ENCODE data around the gene SEC24D. TPM values are rescaled to one million over a fixed set of nuclear protein-coding genes. Genes with fewer than 3 reads are reported as not detected.
"Not testable (repeated sequence)": the region's sequence is repeated elsewhere in the genome, so short reads cannot be mapped to it uniquely, and the experiment has no call there.

The SEC24D gene
- total and polyA plus RNA-seq, 3 experiments from 2014 or later: 22.7 to 24.3 (median 23.8) TPM

GRCh38 chr4:118783887-118784286, 52.0 kb downstream of the SEC24D start:
- Histone ChIP-seq H3K4me1 (ENCODE audit: insufficient read depth, low read length) (no peaks in the 10 kb centered on the region), H3K4me3 (ENCODE audit: low read length) (no peak overlapping the region), H3K27ac (ENCODE audit: low read depth, low read length) (no peak overlapping the region), H3K9me3 (ENCODE audit: low read length) (no peaks in the 10 kb centered on the region), H3K27me3 (ENCODE audit: insufficient read depth, low read length, poor library complexity, severe bottlenecking) (no peaks in the 10 kb centered on the region), H3K36me3 (ENCODE audit: insufficient read depth, low read length) (peaks cover 2% of the 10 kb centered on the region)
- ChIA-PET POLR2A (no interaction called here), CTCF (no interaction called here)
- Mint-ChIP-seq H3K27ac (no peak overlapping the region), H3K9me3 (no peaks in the 10 kb centered on the region), H3K4me1 (no peaks in the 10 kb centered on the region), H3K27me3 (no peaks in the 10 kb centered on the region), H3K36me3 (peaks cover 7 to 29% (median 10%) of the 10 kb centered on the region in 3 donors), H3K4me3 (no peak overlapping the region)
- DNase-seq: no peak

- H3K27ac Mint-ChIP-seq; H3K4me1 ChIP-seq (ENCODE audit: insufficient read depth, low read length); CTCF ChIA-PET; H3K27me3 ChIP-seq (ENCODE audit: insufficient read depth, low read length, poor library complexity, severe bottlenecking); H3K9me3 Mint-ChIP-seq; H3K4me1 Mint-ChIP-seq; H3K4me3 Mint-ChIP-seq; POLR2A ChIA-PET; H3K27me3 Mint-ChIP-seq; H3K27ac ChIP-seq (ENCODE audit: low read depth, low read length); H3K36me3 ChIP-seq (ENCODE audit: insufficient read depth, low read length); DNase-seq; H3K9me3 ChIP-seq (ENCODE audit: low read length); H3K4me3 ChIP-seq (ENCODE audit: low read length): not testable (repeated sequence)
- H3K36me3 Mint-ChIP-seq: peaks cover 5 to 20% (median 10%) of the 10 kb centered on the region in 3 donors
These were observed 53.0 kb downstream of the SEC24D start for GRCh38 chr4:118782886-118783285.

DNA sequence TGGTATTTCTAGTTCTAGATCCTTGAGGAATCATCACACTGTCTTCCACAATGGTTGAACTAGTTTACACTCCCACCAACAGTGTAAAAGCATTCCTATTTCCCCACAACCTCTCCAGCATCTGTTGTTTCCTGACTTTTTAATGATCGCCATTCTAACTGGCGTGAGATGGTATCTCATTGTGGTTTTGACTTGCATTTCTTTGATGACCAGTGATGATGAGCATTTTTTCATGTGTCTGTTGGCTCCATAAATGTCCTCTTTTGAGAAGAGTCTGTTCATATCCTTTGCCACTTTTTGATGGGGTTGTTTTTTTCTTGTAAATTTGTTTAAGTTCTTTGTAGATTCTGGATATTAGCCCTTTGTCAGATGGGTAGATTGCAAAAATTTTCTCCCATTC, 58.3 kb downstream of the SEC24D start:
- H3K27ac ChIP-seq (ENCODE audit: low read depth, low read length); DNase-seq; H3K27me3 ChIP-seq (ENCODE audit: insufficient read depth, low read length, poor library complexity, severe bottlenecking); H3K4me3 Mint-ChIP-seq; H3K36me3 Mint-ChIP-seq; H3K4me1 Mint-ChIP-seq; H3K4me3 ChIP-seq (ENCODE audit: low read length); H3K27me3 Mint-ChIP-seq; H3K27ac Mint-ChIP-seq; H3K4me1 ChIP-seq (ENCODE audit: insufficient read depth, low read length); H3K9me3 ChIP-seq (ENCODE audit: low read length); POLR2A ChIA-PET; H3K36me3 ChIP-seq (ENCODE audit: insufficient read depth, low read length); CTCF ChIA-PET; H3K9me3 Mint-ChIP-seq: not testable (repeated sequence)

DNA sequence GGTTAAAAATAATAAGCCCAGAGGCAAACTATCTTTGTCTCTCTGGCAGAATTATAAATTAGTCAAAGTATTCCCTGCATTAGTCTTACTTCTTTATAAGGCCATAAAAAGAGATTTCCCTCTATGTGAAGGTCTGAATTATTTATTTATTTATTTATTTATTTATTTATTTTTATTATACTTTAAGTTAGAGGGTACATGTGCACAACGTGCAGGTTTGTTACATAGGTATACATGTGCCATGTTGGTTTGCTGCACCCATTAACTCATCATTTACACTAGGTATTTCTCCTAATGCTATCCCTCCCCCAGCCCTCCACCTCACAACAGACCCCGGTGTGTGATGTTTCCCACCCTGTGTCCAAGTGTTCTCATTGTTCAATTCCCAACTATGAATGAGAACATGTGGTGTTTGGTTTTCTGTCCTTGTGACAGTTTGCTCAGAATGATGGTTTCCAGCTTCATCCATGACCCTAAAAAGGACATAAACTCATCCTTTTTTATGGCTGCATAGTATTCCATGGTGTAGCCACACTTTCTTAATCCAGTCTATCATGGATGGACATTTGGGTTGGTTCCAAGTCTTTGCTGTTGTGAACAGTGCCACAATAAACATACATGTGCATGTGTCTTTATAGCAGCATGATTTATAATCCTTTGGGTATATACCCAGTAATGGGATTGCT, 58.8 kb downstream of the SEC24D start:
- H3K36me3 Mint-ChIP-seq; H3K27ac ChIP-seq (ENCODE audit: low read depth, low read length); H3K27me3 Mint-ChIP-seq; H3K9me3 Mint-ChIP-seq; H3K4me3 Mint-ChIP-seq; H3K4me3 ChIP-seq (ENCODE audit: low read length); H3K9me3 ChIP-seq (ENCODE audit: low read length); H3K27me3 ChIP-seq (ENCODE audit: insufficient read depth, low read length, poor library complexity, severe bottlenecking); H3K36me3 ChIP-seq (ENCODE audit: insufficient read depth, low read length); DNase-seq; H3K4me1 ChIP-seq (ENCODE audit: insufficient read depth, low read length); POLR2A ChIA-PET; H3K4me1 Mint-ChIP-seq: not testable (repeated sequence)
- H3K27ac Mint-ChIP-seq: peak overlapping the region in 1 of 8 donors; percentile 31
- CTCF ChIA-PET: interaction anchor here (1.0 kb wide), 1 partner anchor 54 kb away, joined by 3 read pairs; no protein-coding TSS in a partner anchor

- peaks cover 0 to 5% (median 1%) of the 10 kb centered on the region in 3 donors for H3K36me3 Mint-ChIP-seq
- Histone ChIP-seq H3K4me3 (ENCODE audit: low read length) (no peak overlapping the region), H3K36me3 (ENCODE audit: insufficient read depth, low read length) (no peaks in the 10 kb centered on the region), H3K9me3 (ENCODE audit: low read length) (no peaks in the 10 kb centered on the region), H3K27ac (ENCODE audit: low read depth, low read length) (no peak overlapping the region), H3K4me1 (ENCODE audit: insufficient read depth, low read length) (no peaks in the 10 kb centered on the region), H3K27me3 (ENCODE audit: insufficient read depth, low read length, poor library complexity, severe bottlenecking) (no peaks in the 10 kb centered on the region)
- CTCF ChIA-PET: interaction anchor here (1.0 kb wide), 1 partner anchor 55 kb away, joined by 3 read pairs; no protein-coding TSS in a partner anchor
- no peak overlapping the region for H3K4me3 Mint-ChIP-seq
- POLR2A ChIA-PET: no interaction called here
- no peaks in the 10 kb centered on the region for H3K4me1 Mint-ChIP-seq
- H3K9me3 Mint-ChIP-seq: peaks cover 0 to 1% (median 0%) of the 10 kb centered on the region in 5 donors
- no peak for DNase-seq
- H3K27me3 Mint-ChIP-seq: no peaks in the 10 kb centered on the region
- H3K27ac Mint-ChIP-seq: peak overlapping the region in 3 of 8 donors; percentile 9 to 42 (median 14)
These were observed 59.6 kb downstream of the SEC24D start for GRCh38 chr4:118776157-118776954.

DNA sequence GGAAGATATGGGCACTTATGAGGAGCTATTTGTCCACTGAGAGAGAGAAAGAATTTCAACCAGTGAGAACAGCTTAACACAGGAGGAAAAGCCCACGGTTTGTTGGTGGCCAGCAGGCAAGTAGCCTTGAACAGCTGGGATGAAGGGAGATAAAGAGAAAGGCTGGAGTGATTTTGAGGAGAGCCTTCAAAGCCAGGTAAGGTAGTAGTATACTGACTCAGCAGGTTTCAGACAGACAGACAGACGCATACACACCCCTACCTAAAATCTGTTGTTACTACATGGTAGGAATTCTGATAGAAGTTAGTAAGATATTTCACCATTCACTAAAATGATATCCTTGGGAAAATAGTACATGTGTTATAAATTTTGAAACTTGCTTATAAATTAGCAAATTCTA, 60.5 kb downstream of the SEC24D start:
- Histone ChIP-seq H3K27ac (ENCODE audit: low read depth, low read length) (no peak overlapping the region), H3K36me3 (ENCODE audit: insufficient read depth, low read length) (no peaks in the 10 kb centered on the region), H3K9me3 (ENCODE audit: low read length) (no peaks in the 10 kb centered on the region), H3K4me3 (ENCODE audit: low read length) (no peak overlapping the region), H3K27me3 (ENCODE audit: insufficient read depth, low read length, poor library complexity, severe bottlenecking) (no peaks in the 10 kb centered on the region), H3K4me1 (ENCODE audit: insufficient read depth, low read length) (no peaks in the 10 kb centered on the region)
- H3K27ac Mint-ChIP-seq: peak overlapping the region in 1 of 8 donors; percentile 92
- H3K4me1 Mint-ChIP-seq: no peaks in the 10 kb centered on the region
- H3K9me3 Mint-ChIP-seq: peaks cover 0 to 1% (median 0%) of the 10 kb centered on the region in 5 donors
- POLR2A ChIA-PET: no interaction called here
- no peaks in the 10 kb centered on the region for H3K27me3 Mint-ChIP-seq
- DNase-seq: no peak
- no peak overlapping the region for H3K4me3 Mint-ChIP-seq
- peaks cover 0 to 5% (median 1%) of the 10 kb centered on the region in 3 donors for H3K36me3 Mint-ChIP-seq
- CTCF ChIA-PET: no interaction called here

GRCh38 chr4:118774989-118775388, 60.9 kb downstream of the SEC24D start:
- CTCF ChIA-PET: no interaction called here
- Mint-ChIP-seq H3K27me3 (no peaks in the 10 kb centered on the region), H3K4me1 (no peaks in the 10 kb centered on the region), H3K9me3 (peaks cover 0 to 1% (median 0%) of the 10 kb centered on the region in 5 donors), H3K36me3 (peaks cover 0 to 5% (median 5%) of the 10 kb centered on the region in 3 donors), H3K27ac (peak overlapping the region in 1 of 8 donors; percentile 3), H3K4me3 (no peak overlapping the region)
- H3K36me3 ChIP-seq (ENCODE audit: insufficient read depth, low read length): no peaks in the 10 kb centered on the region
- H3K27me3 ChIP-seq (ENCODE audit: insufficient read depth, low read length, poor library complexity, severe bottlenecking): no peaks in the 10 kb centered on the region
- no peak overlapping the region for H3K4me3 ChIP-seq (ENCODE audit: low read length)
- no peak for DNase-seq
- POLR2A ChIA-PET: no interaction called here
- H3K4me1 ChIP-seq (ENCODE audit: insufficient read depth, low read length): no peaks in the 10 kb centered on the region
- no peak overlapping the region for H3K27ac ChIP-seq (ENCODE audit: low read depth, low read length)
- H3K9me3 ChIP-seq (ENCODE audit: low read length): no peaks in the 10 kb centered on the region

DNA sequence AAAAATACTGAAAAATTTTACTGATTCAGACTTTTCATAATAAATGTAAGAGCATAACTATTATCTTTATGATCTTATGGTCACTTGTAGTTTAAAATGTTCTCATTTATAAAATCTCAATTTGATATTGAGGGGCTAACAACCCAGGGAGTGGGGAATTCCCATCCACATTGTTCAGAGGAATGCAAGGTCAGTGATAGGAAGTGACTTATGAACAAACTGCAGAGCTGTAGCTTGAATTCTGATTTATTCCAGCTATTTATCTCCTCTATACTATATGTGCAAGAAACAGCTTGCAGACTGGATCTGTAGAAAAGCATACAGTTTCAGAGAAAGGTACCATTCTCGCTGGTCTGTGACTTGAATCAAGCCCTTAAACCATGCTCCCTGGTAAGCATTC, 61.6 kb downstream of the SEC24D start:
- no peaks in the 10 kb centered on the region for H3K4me1 ChIP-seq (ENCODE audit: insufficient read depth, low read length)
- H3K4me1 Mint-ChIP-seq: no peaks in the 10 kb centered on the region
- no peak overlapping the region for H3K4me3 ChIP-seq (ENCODE audit: low read length)
- H3K27me3 ChIP-seq (ENCODE audit: insufficient read depth, low read length, poor library complexity, severe bottlenecking): no peaks in the 10 kb centered on the region
- ChIA-PET CTCF (interaction anchor here (1.4 kb wide), 2 partner anchors 90 to 117 kb away, joined by 3 to 4 read pairs; no protein-coding TSS in a partner anchor), POLR2A (no interaction called here)
- no peak overlapping the region for H3K27ac Mint-ChIP-seq
- H3K9me3 ChIP-seq (ENCODE audit: low read length): no peaks in the 10 kb centered on the region
- no peak overlapping the region for H3K4me3 Mint-ChIP-seq
- DNase-seq: no peak
- peaks cover 0 to 11% (median 5%) of the 10 kb centered on the region in 3 donors for H3K36me3 Mint-ChIP-seq
- no peaks in the 10 kb centered on the region for H3K27me3 Mint-ChIP-seq
- H3K36me3 ChIP-seq (ENCODE audit: insufficient read depth, low read length): no peaks in the 10 kb centered on the region
- peaks cover 0 to 1% (median 0%) of the 10 kb centered on the region in 5 donors for H3K9me3 Mint-ChIP-seq
- no peak overlapping the region for H3K27ac ChIP-seq (ENCODE audit: low read depth, low read length)

Measured in CD8-positive, alpha-beta memory T cell (primary cell).